Cardiac muscle cell (in vitro differentiated cells and primary cell): Measurements from ENCODE around the gene CDC37L1. TPM values are rescaled to one million over a fixed set of nuclear protein-coding genes. Genes with fewer than 3 reads are reported as not detected.

Source experiments
- DNase-seq, 2 donors: peaks; one replicate each; pipeline versions ENCODE4 v3.0.0 to v3.0.0-alpha.2; 2010 to 2017; ENCODE audit warnings: low read depth in 1 of 2, low spot score in 1 of 2
- H3K27ac ChIP-seq: fragments of 200-600 bp; sonication (generic); 2 replicates; pipeline ENCODE4 v1.5.1; 2016
- H3K27me3 ChIP-seq: fragments of 200-600 bp; sonication (generic); 2 replicates; pipeline ENCODE4 v1.6.0; 2016; ENCODE audit warnings: control low read depth
- H3K36me3 ChIP-seq: fragments of 200-600 bp; sonication (generic); 2 replicates; pipeline ENCODE4 v1.5.1; 2016; ENCODE audit warnings: control low read depth
- H3K4me1 ChIP-seq: fragments of 200-600 bp; sonication (generic); 2 replicates; pipeline ENCODE4 v1.8.1; 2017; ENCODE audit warnings: low read depth, mild to moderate bottlenecking, mixed run types
- H3K4me3 ChIP-seq: fragments of 200-600 bp; sonication (generic); 2 replicates; pipeline ENCODE4 v1.5.1; 2016; ENCODE audit warnings: mild to moderate bottlenecking
- H3K9me3 ChIP-seq: fragments of 200-600 bp; sonication (generic); 2 replicates; pipeline ENCODE4 v1.5.1; 2017; ENCODE audit warnings: low read depth, mild to moderate bottlenecking, control low read depth
- polyA plus RNA-seq: library from polyadenylated mRNA; unstranded; fragments of >200 nt; fragmentation: Nextera tagmentation; extraction: Ambion mirVana; gene quantifications from 2 replicates; pipeline ENCODE4 v1.2.1, GENCODE V29; 2016
- total RNA-seq: library from RNA; depleted of rRNA; stranded (reverse); fragments of >200 nt; gene quantifications from 2 replicates; pipeline ENCODE4 v1.2.3, GENCODE V29; 2016
- TF ChIP-seq, protein P1 (sequence below): IDR thresholded peaks from 2 replicates; pipeline ENCODE4 v1.5.1; 2012; ENCODE audit warnings: low read depth, mild to moderate bottlenecking, low read length

Gene CDC37L1
- total RNA-seq (23.1 and 39.2 TPM in 2 replicates), polyA plus RNA-seq (19.6 and 27.9 TPM in 2 replicates)

DNA sequence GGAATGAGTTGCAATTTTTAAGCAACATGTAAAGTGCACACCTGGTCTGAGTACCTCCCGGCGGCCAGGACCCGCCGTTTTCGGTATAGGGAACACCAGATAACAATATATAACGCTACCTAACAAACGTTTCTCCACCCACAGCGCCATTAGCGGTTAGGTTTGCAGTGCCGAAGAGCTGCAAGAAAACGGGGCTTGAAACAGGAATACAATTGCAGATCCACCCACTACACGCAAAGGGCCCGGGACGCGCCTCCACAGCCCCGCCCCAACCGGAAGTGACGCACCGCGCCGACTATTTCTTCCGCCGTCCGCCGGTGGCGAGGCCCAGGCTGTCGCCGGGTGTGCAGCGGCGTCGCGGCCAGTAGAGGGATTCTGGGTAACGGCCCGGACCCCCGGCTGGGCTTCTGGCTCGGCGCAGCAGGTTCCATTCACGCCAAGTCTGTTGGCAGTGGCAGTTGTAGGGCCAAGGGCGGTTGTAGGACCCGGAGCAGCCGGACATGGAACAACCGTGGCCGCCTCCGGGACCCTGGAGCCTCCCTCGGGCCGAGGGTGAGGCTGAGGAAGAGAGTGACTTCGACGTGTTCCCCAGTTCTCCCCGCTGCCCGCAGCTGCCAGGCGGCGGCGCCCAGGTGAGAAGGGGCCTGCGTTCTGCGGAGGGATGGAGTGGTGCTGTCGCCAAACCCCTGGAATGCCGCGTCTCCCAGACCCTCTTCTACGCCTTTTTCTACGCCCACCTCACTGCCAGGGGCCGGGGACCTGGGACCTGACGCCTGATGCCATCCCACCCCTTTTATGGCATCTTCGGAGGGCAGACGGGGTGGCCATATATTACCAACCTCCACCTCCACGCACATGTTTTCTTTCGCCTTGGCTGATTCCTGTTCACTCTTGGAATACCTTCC is at the start of gene CDC37L1:
CDC37L1 (plus strand) TSS at position 302 of the 905 bp plus-strand sequence; CDS start at position 501, 199 bp downstream.
- Histone ChIP-seq H3K36me3 (no peaks in the 10 kb centered on the region), H3K27ac (peak within 1 kb of the TSS; percentile 95), H3K4me1 (peaks cover 19% of the 10 kb centered on the region), H3K9me3 (no peaks in the 10 kb centered on the region), H3K27me3 (no peaks in the 10 kb centered on the region), H3K4me3 (peak within 1 kb of the TSS; percentile 48)
- TF ChIP-seq, protein P1, sequence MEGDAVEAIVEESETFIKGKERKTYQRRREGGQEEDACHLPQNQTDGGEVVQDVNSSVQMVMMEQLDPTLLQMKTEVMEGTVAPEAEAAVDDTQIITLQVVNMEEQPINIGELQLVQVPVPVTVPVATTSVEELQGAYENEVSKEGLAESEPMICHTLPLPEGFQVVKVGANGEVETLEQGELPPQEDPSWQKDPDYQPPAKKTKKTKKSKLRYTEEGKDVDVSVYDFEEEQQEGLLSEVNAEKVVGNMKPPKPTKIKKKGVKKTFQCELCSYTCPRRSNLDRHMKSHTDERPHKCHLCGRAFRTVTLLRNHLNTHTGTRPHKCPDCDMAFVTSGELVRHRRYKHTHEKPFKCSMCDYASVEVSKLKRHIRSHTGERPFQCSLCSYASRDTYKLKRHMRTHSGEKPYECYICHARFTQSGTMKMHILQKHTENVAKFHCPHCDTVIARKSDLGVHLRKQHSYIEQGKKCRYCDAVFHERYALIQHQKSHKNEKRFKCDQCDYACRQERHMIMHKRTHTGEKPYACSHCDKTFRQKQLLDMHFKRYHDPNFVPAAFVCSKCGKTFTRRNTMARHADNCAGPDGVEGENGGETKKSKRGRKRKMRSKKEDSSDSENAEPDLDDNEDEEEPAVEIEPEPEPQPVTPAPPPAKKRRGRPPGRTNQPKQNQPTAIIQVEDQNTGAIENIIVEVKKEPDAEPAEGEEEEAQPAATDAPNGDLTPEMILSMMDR: peak; percentile 67
- peak; percentile 97 for DNase-seq

DNA sequence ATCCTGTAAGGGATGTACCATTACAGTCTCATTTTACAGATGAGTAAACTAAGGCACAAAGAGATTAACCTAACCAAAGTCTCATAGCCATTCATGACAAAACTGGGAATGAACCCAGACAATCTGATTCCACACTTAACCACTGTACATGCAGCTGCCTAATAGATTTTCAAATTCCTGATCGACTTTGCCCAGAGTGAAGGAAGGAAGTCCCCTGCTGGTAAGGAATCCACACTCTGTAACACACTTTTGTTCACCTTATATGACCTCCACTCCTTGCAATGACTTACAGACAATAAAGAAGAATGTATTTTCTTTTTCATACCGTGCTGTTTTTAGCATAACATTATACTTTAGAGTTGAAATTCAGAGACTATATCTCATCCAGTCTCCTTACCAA is 48.5 kb upstream of the CDC37L1 start:
- DNase-seq: peak in 1 of 2 donors; percentile 6
- H3K36me3 ChIP-seq: no peaks in the 10 kb centered on the region
- TF ChIP-seq, protein P1: no peak
- no peaks in the 10 kb centered on the region for H3K4me1 ChIP-seq
- no peak overlapping the region for H3K4me3 ChIP-seq
- no peaks in the 10 kb centered on the region for H3K27me3 ChIP-seq
- no peak overlapping the region for H3K27ac ChIP-seq
- H3K9me3 ChIP-seq: no peaks in the 10 kb centered on the region

DNA sequence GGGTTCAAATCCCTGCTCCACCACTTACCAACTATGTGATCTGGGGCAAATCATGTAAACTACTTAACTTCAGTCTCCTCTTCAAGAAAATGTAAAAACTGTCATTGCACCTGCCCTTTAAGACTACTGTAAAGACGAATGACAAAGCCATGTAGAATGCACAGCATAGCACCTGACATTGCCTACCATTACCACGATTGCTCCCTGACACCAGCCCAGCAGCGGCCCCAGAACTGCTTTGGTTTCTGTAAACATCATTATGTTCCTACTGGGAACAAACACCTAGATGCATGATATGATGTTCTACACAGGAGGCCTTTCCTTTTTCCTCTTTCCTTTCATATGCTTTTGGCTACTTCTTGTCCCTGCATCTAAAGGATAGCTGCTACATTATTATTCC is 40.4 kb upstream of the CDC37L1 start:
- Histone ChIP-seq H3K27me3 (no peaks in the 10 kb centered on the region), H3K4me1 (no peaks in the 10 kb centered on the region), H3K27ac (no peak overlapping the region), H3K4me3 (no peak overlapping the region), H3K36me3 (no peaks in the 10 kb centered on the region), H3K9me3 (no peaks in the 10 kb centered on the region)
- TF ChIP-seq, protein P1: no peak
- no peak for DNase-seq

DNA sequence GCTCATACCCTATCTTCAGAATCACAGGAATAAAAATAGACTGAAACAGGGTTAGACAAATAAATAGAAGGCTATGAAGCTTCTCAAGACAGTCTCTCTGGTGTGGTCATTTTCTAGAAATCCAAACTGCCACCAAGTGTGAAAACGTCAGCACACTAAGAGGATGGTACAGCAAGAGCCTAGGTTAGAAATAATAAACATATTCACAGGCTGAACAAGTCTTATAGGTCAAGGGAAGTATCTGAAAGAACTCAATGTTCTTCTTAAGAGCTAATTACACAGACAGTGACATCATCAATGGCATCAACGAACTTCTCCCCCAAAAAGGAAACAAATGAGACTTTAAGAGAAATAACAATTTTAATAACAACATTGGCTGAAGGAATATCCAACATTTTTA is 39.9 kb upstream of the CDC37L1 start:
- Histone ChIP-seq H3K4me3 (no peak overlapping the region), H3K36me3 (no peaks in the 10 kb centered on the region), H3K9me3 (no peaks in the 10 kb centered on the region), H3K4me1 (no peaks in the 10 kb centered on the region), H3K27ac (no peak overlapping the region), H3K27me3 (no peaks in the 10 kb centered on the region)
- DNase-seq: no peak
- TF ChIP-seq, protein P1: no peak

DNA sequence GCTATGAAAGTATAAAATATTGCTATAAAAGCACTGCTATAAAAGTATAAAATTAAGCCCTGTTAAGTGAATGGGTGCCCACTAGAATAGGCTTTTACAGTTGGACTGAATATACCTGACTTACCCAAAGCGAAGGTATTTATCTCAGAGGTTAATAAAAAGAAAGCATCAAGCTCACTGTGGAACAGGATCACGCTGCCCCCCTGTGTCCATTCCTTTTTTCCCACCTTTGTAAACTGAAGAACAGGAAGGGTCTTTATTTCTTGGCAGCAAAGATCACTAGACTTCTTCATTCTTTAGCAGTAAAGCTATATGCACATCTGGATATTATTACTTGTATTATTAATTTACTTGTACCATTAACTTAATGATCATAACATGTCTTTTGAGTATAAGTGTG is 39.3 kb upstream of the CDC37L1 start:
- Histone ChIP-seq H3K27me3 (no peaks in the 10 kb centered on the region), H3K4me1 (no peaks in the 10 kb centered on the region), H3K36me3 (no peaks in the 10 kb centered on the region), H3K9me3 (no peaks in the 10 kb centered on the region), H3K27ac (no peak overlapping the region), H3K4me3 (no peak overlapping the region)
- TF ChIP-seq, protein P1: peak; percentile 54
- DNase-seq: peak; percentile 29 to 46
